Activated naive CD8-positive, alpha-beta T cell treated with anti-CD3 and anti-CD28 coated beads for 36 hours (primary cell): Measurements from ENCODE around the gene HIVEP1. TPM values are rescaled to one million over a fixed set of nuclear protein-coding genes. Genes with fewer than 3 reads are reported as not detected.

Experiments
- DNase-seq: peaks from one replicate; pipeline ENCODE4 v3.0.0; 2021
- H3K27ac Mint-ChIP-seq: one replicate; pipeline ENCODE4 v1.8.0; 2022; ENCODE audit warnings: mild to moderate bottlenecking, moderate library complexity, mixed read lengths
- H3K27me3 Mint-ChIP-seq: one replicate; pipeline ENCODE4 v1.8.0; 2022; ENCODE audit warnings: mild to moderate bottlenecking, mixed read lengths
- H3K36me3 Mint-ChIP-seq: one replicate; pipeline ENCODE4 v1.8.0; 2021; ENCODE audit warnings: mild to moderate bottlenecking, mixed read lengths
- H3K4me1 Mint-ChIP-seq: one replicate; pipeline ENCODE4 v1.8.0; 2021; ENCODE audit warnings: mixed read lengths
- H3K4me3 Mint-ChIP-seq: one replicate; pipeline ENCODE4 v1.8.0; 2022; ENCODE audit warnings: mild to moderate bottlenecking, moderate library complexity, mixed read lengths
- H3K9me3 Mint-ChIP-seq: one replicate; pipeline ENCODE4 v1.8.0; 2022; ENCODE audit warnings: mixed read lengths
- total RNA-seq, 2 experiments: library from RNA; stranded (reverse); gene quantifications; one replicate each; pipeline ENCODE4 v1.2.3, GENCODE V29; 2021

Gene HIVEP1
- total RNA-seq, 2 experiments from 2014 or later = 33.9 to 41.9 TPM

- DNase-seq = no peak
- peaks cover 2% of the 10 kb centered on the region for H3K36me3 Mint-ChIP-seq
- peaks cover 3% of the 10 kb centered on the region for H3K4me1 Mint-ChIP-seq
- no peaks in the 10 kb centered on the region for H3K9me3 Mint-ChIP-seq
- no peak overlapping the region for H3K27ac Mint-ChIP-seq
- peaks cover 3% of the 10 kb centered on the region for H3K27me3 Mint-ChIP-seq
- H3K4me3 Mint-ChIP-seq = no peak overlapping the region
These were observed 177.0 kb downstream of the HIVEP1 start for GRCh38 chr6:12189150-12189549.

- no peaks in the 10 kb centered on the region for H3K36me3 Mint-ChIP-seq
- no peak for DNase-seq
- H3K27ac Mint-ChIP-seq = no peak overlapping the region
- no peaks in the 10 kb centered on the region for H3K9me3 Mint-ChIP-seq
- H3K27me3 Mint-ChIP-seq = no peaks in the 10 kb centered on the region
- H3K4me3 Mint-ChIP-seq = no peak overlapping the region
- H3K4me1 Mint-ChIP-seq = no peaks in the 10 kb centered on the region
These were observed 177.5 kb downstream of the HIVEP1 start for GRCh38 chr6:12189661-12190060.

- Mint-ChIP-seq H3K4me3 (no peak overlapping the region), H3K36me3 (no peaks in the 10 kb centered on the region), H3K27ac (no peak overlapping the region), H3K27me3 (no peaks in the 10 kb centered on the region), H3K4me1 (no peaks in the 10 kb centered on the region), H3K9me3 (no peaks in the 10 kb centered on the region)
- no peak for DNase-seq
These were observed 178.1 kb downstream of the HIVEP1 start for GRCh38 chr6:12190252-12190651.

- no peaks in the 10 kb centered on the region for H3K4me1 Mint-ChIP-seq
- no peak for DNase-seq
- H3K27me3 Mint-ChIP-seq = no peaks in the 10 kb centered on the region
- no peak overlapping the region for H3K4me3 Mint-ChIP-seq
- no peaks in the 10 kb centered on the region for H3K9me3 Mint-ChIP-seq
- no peak overlapping the region for H3K27ac Mint-ChIP-seq
- H3K36me3 Mint-ChIP-seq = no peaks in the 10 kb centered on the region
These were observed 184.3 kb downstream of the HIVEP1 start for GRCh38 chr6:12196326-12196936.

GRCh38 chr6:12198851-12199250 lies 186.7 kb downstream of the HIVEP1 start:
- no peak overlapping the region for H3K27ac Mint-ChIP-seq
- H3K4me1 Mint-ChIP-seq = no peaks in the 10 kb centered on the region
- no peak for DNase-seq
- no peaks in the 10 kb centered on the region for H3K9me3 Mint-ChIP-seq
- no peaks in the 10 kb centered on the region for H3K27me3 Mint-ChIP-seq
- no peaks in the 10 kb centered on the region for H3K36me3 Mint-ChIP-seq
- no peak overlapping the region for H3K4me3 Mint-ChIP-seq

- no peaks in the 10 kb centered on the region for H3K27me3 Mint-ChIP-seq
- H3K36me3 Mint-ChIP-seq = no peaks in the 10 kb centered on the region
- H3K4me3 Mint-ChIP-seq = no peak overlapping the region
- no peaks in the 10 kb centered on the region for H3K4me1 Mint-ChIP-seq
- H3K27ac Mint-ChIP-seq = no peak overlapping the region
- no peaks in the 10 kb centered on the region for H3K9me3 Mint-ChIP-seq
- DNase-seq = no peak
These were observed 188.0 kb downstream of the HIVEP1 start for GRCh38 chr6:12200015-12200564.

- no peaks in the 10 kb centered on the region for H3K9me3 Mint-ChIP-seq
- no peaks in the 10 kb centered on the region for H3K36me3 Mint-ChIP-seq
- no peak overlapping the region for H3K4me3 Mint-ChIP-seq
- H3K27me3 Mint-ChIP-seq = no peaks in the 10 kb centered on the region
- H3K27ac Mint-ChIP-seq = no peak overlapping the region
- H3K4me1 Mint-ChIP-seq = no peaks in the 10 kb centered on the region
- no peak for DNase-seq
These were observed 188.6 kb downstream of the HIVEP1 start for GRCh38 chr6:12200761-12201160.

GRCh38 chr6:12203001-12203400 lies 190.9 kb downstream of the HIVEP1 start:
- Mint-ChIP-seq H3K4me1 (peaks cover 2% of the 10 kb centered on the region), H3K9me3 (no peaks in the 10 kb centered on the region), H3K27me3 (no peaks in the 10 kb centered on the region), H3K4me3 (no peak overlapping the region), H3K27ac (no peak overlapping the region), H3K36me3 (no peaks in the 10 kb centered on the region)
- DNase-seq = no peak

- peaks cover 5% of the 10 kb centered on the region for H3K4me1 Mint-ChIP-seq
- H3K27ac Mint-ChIP-seq = no peak overlapping the region
- no peaks in the 10 kb centered on the region for H3K9me3 Mint-ChIP-seq
- H3K27me3 Mint-ChIP-seq = no peaks in the 10 kb centered on the region
- no peak overlapping the region for H3K4me3 Mint-ChIP-seq
- no peaks in the 10 kb centered on the region for H3K36me3 Mint-ChIP-seq
- DNase-seq = no peak
These were observed 196.1 kb downstream of the HIVEP1 start for GRCh38 chr6:12208190-12208589.

GRCh38 chr6:12208673-12209072 lies 196.6 kb downstream of the HIVEP1 start:
- DNase-seq = no peak
- H3K9me3 Mint-ChIP-seq = no peaks in the 10 kb centered on the region
- H3K4me1 Mint-ChIP-seq = peaks cover 5% of the 10 kb centered on the region
- H3K27me3 Mint-ChIP-seq = no peaks in the 10 kb centered on the region
- no peak overlapping the region for H3K27ac Mint-ChIP-seq
- H3K4me3 Mint-ChIP-seq = no peak overlapping the region
- H3K36me3 Mint-ChIP-seq = no peaks in the 10 kb centered on the region

Other genes starting within 250 kb of the HIVEP1 start
- gene ADTRP, start 233.5 kb upstream of the HIVEP1 start, total RNA-seq = 10 to 100 TPM; 29.1 to 31.5 TPM